Kidney capillary endothelial cell (primary cell): ENCODE data around the gene TBC1D5.
A peak's percentile ranks its signal among the peaks of the same experiment; 100 is the strongest.

ENCODE experiments used
- DNase-seq: peaks from one replicate; pipeline ENCODE4 v3.0.0-alpha.2; 2018; ENCODE audit warnings: low spot score

The TBC1D5 gene

GRCh38 chr3:17302170-17302569 lies 440.3 kb downstream of the TBC1D5 start:
- DNase-seq: no peak

- no peak for DNase-seq
These were observed 441.2 kb downstream of the TBC1D5 start for GRCh38 chr3:17301271-17301670.

DNA sequence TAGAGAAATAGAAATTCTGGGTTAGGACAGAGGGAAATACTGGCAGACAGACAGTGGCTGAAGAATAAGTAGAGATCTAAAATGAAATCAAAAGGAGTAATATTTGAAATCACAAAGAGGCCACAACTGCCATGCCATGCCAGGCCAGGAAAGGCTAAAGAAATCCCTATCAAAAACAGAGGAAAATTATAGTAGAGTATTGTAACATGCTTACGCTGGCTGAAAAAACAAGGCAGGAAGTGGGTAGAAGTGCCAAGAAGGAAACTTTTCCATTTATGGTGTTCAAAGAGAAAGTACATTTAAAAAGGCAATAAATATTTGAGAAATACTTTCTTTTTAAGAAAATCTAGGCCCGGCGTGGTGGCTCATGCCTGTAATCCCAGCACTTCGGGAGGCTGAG lies 442.0 kb downstream of the TBC1D5 start:
- no peak for DNase-seq

- no peak for DNase-seq
These were observed 444.4 kb downstream of the TBC1D5 start for GRCh38 chr3:17298038-17298437.

DNA sequence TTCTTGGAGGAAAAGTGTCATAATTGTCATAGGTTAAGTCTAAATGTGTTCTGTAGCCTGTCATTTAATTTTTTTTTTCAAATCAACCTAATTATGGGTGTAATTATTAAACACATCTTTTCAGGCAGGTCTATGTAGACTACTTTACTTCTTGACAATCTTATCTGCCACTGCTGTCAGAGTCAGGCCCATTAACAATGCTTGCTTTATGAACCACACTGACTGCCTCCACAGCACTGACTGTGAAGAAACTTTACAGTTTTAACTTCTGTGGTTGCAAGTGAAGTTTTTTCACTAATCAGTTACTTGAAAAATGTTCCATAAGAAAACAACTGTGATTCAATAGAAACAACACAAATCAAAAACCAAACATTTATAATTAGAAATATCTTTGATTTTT lies 449.9 kb downstream of the TBC1D5 start:
- no peak for DNase-seq

GRCh38 chr3:17290894-17291293 lies 451.5 kb downstream of the TBC1D5 start:
- DNase-seq: no peak

DNA sequence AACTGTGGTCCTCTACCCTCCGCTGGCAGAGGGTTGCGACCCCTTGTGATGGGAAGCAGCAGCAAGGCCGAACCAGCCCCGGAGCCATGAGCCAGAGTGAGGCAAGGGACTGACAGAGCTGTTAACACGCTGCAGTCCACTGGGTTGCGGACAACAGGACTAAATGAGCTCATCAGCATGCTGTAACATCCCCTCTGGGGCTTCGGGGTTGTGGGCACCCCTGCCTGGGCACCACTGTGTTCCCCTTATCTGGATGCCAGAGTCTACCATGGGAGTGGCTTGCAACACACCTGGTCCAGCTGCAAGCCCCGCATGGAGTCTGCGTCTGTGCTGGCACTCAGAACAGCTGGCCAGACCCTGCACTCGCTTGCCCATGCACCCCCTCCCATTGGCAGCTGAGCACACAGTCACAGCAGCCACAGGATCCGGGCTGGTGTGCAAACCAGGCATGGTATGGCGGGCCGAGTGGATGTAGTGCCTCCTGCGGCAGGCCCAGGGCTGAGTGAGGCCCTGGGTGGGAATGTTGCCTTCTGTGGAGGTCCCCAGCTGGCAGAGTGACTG lies 453.5 kb downstream of the TBC1D5 start:
- no peak for DNase-seq

DNA sequence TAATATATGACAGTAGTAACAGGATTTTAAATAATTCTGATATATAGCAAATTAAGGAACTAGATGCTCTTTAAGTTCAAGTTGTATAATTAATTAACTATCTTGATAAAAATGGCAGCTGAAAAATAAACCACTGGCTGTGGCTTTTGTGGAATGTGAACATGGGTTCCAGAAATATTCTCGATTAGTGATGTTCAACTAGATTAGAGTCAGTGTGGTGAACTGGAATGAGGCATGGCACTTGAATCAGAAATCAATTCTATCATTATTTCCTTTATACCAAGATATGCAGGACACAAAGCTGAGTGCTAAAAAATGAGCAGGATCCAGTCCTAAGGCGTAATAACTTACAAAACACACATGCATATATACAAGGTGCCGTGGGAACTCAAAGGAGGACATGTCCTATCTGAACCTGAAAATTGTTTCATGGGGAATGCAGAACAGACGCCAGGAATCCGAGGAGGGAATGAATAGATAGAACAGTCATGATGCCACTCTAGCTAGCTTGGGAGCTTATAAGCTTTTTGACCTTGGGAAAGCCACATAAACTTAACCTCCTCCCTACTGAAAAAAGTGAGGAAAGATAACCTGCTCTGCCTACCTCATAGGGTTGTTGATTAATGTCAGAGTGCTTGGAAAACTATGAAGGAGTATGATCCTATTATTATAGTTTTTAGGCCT lies 455.3 kb downstream of the TBC1D5 start:
- no peak for DNase-seq

GRCh38 chr3:17278006-17278405 lies 464.4 kb downstream of the TBC1D5 start:
- no peak for DNase-seq

DNA sequence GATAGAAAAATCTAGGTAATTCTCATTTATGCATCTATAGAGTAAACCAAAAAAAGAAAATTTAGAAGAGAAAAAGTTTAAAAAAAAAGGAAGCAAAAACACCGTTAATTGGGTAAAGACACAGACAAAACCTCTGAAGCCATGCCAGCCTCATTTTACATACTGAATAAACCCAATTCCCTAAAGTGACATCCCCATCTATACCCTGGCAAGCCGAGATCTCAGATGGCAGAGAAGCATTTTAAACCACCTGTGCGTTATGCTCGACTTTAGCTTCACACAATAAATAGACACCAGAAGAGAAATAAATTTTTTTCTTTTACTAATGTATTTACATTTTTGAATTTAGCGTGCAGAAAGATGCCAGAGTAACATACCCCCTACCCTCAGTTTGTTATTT lies 475.6 kb downstream of the TBC1D5 start:
- no peak for DNase-seq

GRCh38 chr3:17261627-17262369 lies 480.6 kb downstream of the TBC1D5 start:
- DNase-seq: no peak

- DNase-seq: no peak
These were observed 482.2 kb downstream of the TBC1D5 start for GRCh38 chr3:17260257-17260656.

- DNase-seq: no peak
These were observed 482.7 kb downstream of the TBC1D5 start for GRCh38 chr3:17259685-17260084.

DNA sequence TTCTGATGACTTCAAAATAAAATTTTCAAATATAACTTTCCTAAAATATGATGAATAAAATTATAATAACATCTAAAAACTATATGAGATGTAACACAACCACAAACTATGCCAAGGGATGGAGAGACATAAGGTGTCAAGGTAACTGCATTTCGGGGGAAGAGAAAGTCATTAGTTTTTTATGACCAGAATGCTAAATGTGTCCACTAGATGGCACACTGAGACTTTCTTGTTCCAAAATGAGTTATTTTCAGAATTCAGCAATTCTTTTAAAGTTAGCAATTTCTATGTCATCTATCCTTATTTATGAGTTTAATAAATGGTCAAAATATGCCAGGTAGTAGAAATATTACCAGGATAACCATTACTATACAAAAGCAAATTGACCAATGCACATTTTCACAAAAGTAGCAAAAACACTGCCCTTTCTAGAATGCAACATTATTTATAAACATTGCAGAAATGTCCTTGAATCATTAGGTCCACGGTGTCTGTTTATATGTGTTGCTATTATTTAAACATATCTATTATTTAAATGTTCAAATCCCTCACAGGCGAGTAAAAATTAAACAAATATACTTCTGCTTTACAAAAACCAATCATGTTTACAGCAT lies 483.5 kb downstream of the TBC1D5 start:
- DNase-seq: peak; percentile 43

GRCh38 chr3:17257269-17257668 lies 485.2 kb downstream of the TBC1D5 start:
- DNase-seq: no peak

GRCh38 chr3:17243621-17244020 lies 498.8 kb downstream of the TBC1D5 start:
- no peak for DNase-seq

GRCh38 chr3:17239417-17239816 lies 503.0 kb downstream of the TBC1D5 start:
- no peak for DNase-seq

DNA sequence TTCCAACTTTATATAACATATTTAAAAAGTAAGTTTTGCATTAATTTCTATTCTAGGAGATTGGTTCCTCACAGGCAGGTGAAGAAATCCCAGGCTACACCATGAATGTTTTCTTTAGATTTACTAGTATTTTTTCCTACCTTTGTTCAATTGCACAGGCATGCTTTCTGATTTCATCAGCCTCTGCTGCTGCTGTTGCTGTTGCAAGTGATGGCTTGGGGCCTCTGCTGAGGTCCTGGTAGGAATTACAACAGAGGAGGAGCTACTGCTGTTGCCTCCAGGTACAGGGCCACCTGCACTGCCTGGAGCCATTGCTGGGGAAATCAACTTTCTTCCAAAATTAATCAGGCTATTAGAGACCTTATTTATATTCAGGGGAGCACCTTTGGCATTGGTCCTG lies 504.4 kb downstream of the TBC1D5 start:
- DNase-seq: no peak

- no peak for DNase-seq
These were observed 507.1 kb downstream of the TBC1D5 start for GRCh38 chr3:17235310-17235709.

DNA sequence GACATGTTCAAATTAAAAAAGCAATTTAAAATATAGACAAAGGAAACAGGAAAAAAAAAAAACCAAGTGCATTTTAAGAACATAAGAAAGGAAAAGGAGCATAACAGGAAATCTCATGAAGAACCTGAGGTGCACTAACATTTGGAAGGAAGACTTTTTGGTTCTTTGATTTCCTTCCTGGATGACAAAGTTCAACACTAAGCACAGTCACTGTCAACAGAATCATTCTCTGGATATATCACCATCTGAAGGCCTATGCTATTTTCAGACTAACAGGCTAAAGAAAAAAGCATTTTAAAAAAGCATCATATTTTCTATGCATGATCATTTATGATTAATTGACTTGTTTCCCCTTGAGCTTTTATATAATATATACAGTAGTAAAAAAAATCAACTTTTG lies 508.0 kb downstream of the TBC1D5 start:
- DNase-seq: peak; percentile 27

GRCh38 chr3:17233398-17233800 lies 509.0 kb downstream of the TBC1D5 start:
- peak; percentile 79 for DNase-seq

- no peak for DNase-seq
These were observed 510.0 kb downstream of the TBC1D5 start for GRCh38 chr3:17232442-17232841.
